Astrocyte of the hippocampus (primary cell): ENCODE measurements around the gene SORL1.
A peak's percentile ranks its signal among the peaks of the same experiment; 100 is the strongest.
"Not testable (repeated sequence)": the region's sequence is repeated elsewhere in the genome, so short reads cannot be mapped to it uniquely, and the experiment has no call there.

ENCODE experiments used
- DNase-seq: peaks from one replicate; pipeline ENCODE4 v3.0.0; 2011; ENCODE audit warnings: low read depth, low spot score

The SORL1 gene

DNA sequence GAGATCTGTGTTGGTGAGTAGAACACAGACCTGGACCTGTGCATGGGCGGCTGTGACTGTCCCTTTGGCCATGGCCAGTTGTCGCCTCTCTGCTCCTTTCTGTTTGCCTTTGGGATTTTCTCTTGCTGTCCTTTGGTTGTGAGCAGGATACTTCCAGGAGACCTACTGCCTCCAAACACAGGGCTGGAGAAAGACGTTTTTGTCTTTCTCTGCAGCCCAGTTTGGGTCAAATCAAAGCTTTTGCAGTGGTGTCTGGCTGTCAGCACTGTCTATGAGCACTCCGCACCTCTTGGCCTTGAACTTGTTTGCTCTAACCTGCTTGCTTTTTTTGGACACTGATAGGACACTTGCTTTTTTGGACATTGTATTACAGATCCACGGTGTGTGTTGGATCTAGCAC is 109.6 kb downstream of the SORL1 start:
- DNase-seq = no peak

DNA sequence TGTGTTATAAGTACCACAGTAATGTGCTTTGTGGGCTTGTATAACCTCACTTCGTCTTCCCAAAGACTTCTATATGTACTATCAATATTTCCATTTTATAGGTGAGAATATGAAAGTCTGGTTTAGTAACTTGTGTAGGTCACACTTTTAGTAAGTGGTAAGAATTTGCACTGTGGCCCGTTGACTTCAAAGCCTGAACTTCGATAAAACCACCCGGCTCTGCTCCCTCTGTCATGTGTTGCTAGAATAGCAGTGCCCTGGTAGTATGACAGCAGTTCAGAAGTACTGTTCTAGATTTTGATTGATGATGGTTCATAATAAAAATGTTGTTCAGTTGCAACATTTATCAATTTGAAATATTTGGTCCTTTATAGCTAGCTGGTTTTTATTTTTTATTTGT is 110.9 kb downstream of the SORL1 start:
- DNase-seq = no peak

DNA sequence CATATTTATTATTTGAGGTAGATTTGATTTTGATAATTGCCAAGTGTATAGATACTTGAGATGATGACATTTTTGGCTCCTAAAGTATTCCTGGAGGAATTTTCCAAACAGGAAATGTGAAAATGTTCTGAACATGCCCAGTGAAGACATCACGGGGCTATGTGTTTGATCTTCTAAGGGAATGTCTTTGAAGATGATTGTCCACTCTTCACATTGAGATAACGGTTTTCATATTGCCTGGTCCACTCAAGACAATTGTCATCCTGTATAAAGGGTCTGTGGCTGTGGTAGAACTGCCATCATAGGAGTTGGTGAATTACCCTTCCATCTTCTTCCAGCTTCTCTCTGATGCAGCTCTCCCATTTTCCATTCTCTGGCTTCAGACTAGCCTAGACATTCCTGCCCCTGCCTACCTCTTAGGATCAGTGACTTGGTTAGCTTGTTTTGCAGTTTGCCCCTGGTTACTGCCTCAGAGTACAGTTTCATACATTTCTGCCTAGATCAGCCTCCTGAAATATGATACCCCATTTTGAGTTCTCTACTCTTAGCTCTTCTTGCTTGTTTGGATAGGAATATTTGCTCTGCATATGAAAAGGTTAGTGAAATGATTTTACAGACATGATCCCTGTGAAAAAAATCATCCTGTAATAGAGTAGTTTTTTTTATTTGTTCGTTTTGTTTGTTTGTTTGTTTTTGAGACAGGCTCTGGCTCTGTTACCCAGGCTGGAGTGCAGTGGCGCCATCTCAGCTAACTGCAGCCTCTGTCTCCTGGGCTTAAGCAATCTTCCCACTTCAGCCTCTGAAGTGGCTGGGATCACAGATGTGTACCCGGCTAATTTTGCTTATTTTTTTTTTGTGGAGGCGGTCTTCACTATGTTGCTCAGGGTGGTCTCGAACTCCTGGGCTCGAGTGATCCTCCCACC is 112.0 kb downstream of the SORL1 start:
- DNase-seq = peak; percentile 27

DNA sequence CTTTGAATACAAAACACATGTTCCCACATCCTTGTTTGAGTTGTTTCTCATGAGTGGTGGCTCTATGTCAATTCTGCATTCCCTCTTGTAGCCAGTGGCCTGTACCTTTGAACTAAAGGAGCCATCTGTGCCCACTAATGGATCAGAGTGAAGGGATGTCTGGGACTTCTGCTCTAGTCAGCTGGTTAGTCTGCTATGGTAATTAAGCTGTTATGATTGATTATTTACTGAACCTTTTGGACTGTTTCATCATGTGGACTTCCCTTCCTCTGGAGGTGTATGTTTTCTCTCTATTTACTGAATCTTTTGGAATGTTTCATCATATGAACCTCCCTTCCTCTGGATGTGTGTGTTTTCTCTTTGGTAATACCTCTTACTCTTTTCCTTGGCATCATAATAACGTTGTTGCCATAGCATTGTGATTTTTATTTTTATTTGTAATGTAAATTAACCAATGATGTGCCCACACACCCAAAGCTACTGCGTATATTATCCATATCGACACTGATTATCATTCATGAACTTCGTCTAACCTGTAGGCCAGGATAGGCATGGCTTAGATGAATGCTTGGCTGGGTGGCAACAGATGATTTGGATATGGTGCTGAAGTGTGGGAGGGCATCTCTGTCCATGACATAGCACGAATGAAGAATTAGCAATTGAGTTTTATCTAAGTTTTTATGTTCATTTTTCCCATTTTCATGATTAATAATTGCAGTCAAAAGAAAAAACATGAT is 113.0 kb downstream of the SORL1 start:
- no peak for DNase-seq

DNA sequence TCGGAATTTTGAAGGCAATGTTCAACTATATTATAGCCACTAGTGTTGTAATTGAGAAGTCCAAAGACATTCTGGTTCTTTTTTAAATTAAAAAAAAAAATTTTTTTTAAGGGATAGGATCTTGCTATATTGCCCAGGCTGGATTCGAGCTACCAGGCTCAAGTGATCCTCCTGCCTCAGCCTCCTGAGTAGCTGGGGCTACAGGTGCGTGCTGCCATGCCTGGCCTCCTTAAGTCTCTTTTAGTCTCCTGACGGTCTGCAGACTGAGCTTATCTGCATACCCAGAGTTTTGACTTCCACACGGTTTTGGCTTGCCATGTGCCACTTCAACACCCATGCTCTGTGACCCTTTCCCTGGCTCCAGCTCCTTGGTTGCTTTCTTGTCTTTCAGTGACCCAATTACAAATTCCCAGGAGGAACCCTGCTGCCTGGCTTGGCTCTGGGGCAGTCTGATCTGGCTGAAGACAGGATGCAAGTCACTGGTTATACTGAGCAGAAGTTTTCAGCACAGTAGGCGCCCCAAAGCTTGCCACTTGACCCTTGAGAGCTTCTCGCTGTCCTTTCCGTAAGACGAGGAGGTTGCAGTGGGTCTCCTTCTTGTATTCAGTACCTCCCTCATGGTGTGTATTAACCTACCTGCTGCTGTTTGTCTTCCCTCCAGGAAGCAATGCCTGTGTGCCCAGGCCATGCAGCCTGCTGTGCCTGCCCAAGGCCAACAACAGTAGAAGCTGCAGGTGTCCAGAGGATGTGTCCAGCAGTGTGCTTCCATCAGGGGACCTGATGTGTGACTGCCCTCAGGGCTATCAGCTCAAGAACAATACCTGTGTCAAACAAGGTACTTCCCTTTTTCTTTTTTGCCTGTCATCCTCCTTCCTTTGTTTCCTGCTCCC is 114.4 kb downstream of the SORL1 start:
- DNase-seq = no peak

DNA sequence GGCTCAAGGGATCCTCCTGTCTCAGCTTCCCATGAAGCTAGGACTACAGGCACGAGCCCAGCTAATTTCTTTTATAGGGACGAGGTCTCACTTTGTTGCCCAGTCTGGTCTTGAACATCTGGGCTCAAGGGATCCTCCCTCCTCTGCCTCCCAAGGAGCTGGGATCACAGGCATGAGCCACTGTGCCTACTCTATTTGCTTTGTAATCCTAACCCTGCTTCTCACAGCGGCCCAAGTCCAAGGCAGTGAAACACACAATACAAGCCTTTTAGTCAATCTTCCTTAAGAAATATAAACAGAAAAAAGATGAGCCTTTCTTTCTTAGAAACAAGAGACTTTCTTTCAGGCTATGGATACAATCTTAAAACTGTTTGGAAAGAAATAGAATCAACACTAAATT is 115.9 kb downstream of the SORL1 start:
- DNase-seq = no peak

DNA sequence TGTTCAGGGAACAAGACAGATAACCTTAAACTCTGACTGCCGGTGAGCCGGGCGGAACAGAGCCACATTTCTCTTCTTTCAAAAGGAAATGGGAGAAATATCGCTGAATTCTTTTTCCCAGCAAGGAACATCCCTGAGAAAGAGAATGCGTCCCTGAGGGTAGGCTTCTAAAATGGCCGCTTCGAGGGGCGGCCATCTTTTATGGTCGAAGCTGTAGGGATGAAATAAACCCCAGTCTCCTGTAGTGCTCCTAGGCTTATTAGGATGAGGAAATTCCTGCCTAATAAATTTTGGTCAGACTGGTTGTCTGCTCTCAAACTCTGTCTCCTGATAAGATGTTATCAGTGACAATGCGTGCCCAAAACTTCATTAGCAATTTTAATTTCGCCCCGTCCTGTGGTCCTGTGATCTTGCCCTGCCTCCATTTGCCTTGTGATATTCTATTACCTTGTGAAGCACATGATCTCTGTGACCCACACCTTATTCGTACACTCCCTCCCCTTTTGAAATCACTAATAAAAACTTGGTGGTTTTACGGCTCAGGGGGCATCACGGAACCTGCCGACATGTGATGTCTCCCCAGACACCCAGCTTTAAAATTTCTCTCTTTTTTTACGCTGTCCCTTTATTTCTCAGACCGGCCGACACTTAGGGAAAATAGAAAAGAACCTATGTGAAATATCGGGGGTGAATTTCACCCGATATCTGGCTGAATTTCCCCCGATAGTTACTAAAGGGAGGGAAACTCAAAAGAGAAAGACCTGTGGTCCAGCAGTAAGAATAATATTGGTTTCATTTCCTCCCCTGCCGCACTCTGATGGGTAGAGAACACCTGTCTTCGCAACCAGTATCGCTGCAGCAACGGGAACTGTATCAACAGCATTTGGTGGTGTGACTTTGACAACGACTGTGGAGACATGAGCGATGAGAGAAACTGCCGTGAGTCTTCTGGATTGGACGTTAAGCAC is 117.5 kb downstream of the SORL1 start:
- not testable (repeated sequence) for DNase-seq

DNA sequence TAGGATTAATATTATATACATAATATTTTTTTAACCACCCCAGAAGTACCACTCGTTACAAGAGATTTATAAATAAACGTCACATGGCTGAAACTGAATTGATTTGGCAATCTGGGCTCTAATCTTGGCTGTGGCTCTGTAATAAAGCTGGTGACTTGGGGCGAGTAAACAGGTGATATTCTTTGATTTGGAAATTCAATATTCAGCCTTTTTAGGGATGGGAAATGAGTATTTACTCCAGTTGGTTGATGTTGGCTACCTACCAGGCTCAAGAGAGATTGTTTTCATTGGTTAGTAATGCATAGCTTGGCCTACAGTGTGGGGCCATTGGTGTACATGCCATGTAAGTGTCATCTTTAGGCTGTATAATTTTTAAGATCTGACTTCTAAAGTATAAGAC is 118.3 kb downstream of the SORL1 start:
- DNase-seq = no peak

DNA sequence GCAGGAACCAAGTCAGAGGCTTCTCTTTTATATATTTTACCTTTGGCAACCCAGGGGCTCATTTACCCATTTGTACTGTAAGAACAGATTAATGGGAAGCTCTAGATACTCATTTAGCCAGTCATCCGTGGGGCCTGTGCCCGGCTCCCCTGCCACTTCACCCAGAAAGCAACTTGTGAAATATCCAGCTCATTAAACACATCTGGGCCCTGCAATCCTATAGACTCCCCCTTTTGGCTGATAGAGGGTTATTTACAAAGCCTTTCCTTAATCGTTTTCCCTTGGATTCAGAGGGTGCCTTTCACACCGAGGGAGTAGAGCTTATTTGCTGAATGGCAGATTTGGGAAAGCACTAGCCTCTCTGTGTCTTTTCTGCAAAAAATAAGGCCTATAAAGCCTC is 119.4 kb downstream of the SORL1 start:
- DNase-seq = no peak

DNA sequence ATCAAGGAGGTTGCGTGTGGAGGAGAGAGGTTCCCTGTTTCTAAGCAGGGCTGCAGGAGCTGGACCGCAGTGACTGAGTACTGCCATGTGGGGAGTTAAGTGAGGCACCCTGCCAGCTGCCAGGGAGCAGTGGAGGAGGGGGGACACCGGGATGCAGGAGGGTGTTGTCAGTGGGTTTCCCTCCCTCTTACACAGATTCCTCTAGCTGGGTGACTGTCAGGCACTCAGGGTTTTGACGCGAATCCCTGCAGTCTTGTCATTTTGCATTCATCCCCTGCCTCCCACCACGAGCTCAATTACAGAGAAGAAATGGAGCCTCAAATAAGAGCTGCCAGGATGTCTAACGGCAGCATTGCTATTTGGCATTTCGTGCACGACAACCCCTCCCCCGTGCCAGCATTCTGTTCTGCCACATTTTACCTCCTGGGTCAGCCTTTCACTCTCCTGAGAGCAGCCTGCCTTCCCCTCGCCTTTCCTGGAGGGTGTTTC is 120.5 kb downstream of the SORL1 start:
- peak; percentile 56 for DNase-seq

DNA sequence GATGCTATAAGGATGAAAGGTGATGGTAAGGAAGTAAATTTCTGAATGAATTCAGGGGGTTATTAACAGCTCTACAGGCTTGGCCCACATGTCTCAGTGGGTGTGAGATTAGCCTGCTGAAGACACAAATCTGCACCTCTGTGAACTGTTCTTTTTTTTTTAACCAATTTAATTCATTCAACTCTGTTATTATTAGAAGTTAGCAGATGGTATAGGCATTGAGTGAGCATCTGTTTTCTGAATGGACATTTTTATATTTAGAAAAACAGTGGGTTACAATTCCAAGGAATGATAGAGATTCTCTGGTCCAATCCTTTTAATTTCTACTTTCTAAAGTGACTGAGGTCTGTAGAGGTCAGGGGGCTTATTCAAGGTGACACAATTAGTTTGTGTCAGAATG is 122.7 kb downstream of the SORL1 start:
- no peak for DNase-seq

DNA sequence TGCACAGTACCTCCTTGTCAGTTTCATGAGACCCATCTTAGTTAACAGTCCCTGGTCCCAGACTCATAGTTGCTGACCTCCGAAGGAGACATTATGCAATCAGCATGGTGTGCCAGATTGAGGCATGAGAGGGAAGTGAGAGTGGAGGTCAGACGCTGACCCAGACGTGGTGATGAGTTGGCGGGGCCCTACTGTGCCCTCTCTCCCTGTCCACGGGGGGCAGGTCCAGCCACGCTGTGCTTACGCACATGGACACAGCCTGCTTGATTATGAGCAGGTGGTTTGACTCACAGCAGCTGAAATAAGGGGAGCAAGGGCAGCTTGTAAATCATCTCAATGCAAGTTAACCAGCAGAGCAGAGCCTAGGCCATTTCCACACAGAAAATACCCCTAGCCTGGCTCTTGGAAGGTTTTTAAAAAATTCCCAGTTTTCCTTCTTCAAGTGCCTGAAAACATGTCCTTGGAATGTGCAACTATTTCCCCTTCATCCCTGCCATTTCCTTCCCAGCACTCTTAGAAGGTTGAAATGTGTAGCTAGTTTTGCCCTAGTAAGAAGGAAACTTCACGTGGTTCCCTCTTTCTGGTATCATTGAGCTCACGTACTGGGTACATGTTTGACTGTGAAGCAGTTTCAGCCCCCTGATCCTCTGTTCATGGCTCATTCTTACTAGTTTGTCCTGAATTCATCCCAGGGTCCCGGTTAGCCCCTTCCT is 123.3 kb downstream of the SORL1 start:
- no peak for DNase-seq

DNA sequence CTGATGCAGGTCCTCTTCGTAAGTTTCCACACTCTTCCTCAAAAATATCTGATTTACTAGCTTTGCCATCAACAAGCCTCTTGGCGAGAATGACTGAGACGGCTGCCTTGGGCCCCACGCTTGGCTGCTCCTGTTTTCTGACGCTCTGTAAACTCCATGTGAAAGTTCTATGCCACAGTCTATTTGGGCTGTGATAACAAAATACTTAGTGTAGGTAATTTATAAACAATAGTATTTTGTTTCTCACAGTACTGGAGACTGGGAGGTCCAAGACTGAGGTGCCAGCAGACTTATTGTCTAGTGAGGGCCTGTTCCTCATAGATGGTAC is 123.8 kb downstream of the SORL1 start:
- DNase-seq = no peak

DNA sequence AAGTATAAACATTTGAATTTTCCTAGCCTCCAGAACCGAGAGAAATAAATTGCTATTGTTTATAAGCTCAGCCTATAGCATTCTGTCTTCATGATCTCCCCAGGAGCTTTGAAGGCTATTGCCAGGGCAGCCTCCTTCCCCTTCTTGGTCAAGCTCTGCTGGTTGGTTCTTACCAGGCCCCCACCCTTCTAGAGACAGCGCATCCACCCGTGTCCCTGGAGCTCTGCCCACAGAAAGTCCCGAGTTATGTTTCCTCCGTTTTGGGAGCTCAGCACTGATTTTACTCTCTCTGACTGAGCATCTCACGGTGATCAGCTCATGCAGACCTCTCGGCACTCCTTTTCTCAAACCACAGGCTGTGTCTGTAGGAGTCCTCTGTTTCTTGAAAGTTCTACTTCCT is 124.4 kb downstream of the SORL1 start:
- no peak for DNase-seq

DNA sequence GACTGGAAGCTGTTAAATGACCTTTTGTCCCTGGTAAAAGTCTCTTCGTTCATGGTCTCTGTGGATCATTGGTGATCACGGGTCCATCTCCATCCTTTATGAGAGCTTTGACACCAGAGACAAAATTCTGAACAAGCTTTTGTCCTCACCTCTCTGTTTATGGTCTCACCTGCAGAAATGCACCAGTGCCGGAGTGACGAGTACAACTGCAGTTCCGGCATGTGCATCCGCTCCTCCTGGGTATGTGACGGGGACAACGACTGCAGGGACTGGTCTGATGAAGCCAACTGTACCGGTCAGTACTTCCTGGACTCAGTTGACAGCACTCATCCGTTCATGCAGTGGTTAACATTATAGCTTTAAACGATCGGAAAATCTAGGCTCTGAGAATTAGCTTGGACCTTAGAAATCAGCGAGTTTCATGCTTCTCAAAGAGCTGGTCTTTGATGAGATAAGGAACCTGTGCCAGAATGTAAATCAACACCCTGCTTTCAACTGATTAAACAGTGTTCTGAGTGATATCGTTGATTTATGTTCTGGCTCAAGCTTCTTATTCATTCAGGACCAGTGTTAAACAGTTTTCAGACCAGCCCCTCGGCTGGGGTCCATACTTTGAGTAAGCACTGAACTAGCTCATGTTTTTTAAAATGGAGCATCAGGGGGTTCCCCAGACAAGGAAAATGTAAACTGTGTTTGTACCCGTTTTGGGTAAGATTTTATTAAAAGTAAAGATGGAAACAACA is 125.2 kb downstream of the SORL1 start:
- DNase-seq = no peak

DNA sequence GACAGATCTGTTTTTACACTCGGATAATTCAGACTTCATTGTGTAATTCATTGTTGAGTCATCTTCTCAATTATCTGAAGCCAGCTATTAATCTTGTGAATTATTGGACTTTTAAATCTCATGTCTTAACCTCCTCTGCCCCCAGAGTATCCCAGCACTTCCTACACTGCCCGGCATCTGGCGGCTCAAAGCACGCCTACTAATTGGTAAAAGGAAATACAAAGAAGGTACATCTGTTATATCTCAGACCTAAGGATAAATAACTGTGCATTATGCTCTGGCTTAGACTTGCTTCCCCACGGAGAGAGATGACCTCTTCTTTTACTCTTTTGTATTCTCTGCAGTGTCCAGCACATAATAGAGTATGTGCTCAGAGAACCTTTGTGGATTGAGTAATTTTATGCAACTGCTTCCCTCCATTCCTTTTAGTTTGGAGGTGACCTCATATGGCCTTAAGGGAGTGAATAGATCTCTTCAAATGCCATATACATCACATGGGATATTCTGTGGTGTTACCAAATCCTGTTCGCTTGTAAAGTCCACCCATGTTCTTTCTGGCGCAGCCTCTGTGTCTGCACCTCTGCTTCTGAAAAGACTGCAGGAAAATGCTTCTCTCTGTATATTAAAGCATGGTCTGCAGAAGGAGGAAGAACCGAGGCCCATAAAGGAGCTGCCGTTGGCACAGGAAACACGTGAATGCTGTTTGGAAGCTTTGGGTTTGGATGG is 126.3 kb downstream of the SORL1 start:
- no peak for DNase-seq

DNA sequence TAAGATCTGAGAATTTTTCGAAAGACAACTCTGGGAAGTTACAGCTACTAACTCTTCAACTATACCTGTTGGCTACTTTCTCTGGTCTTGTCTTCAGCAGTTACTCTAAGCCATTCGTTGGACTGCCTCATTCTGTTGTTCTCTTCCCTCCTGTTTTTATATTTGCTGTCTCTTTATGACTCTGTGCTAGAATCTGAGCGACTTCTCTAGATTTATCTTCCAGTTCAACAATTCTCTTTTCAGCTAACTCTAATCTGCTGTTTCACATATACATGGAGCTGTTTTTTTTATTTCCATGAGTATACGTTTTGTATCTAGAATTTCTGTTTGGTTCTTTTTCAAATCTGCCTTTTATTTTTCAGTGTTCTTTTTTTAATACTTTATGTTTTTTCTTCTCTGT is 128.0 kb downstream of the SORL1 start:
- DNase-seq = no peak

DNA sequence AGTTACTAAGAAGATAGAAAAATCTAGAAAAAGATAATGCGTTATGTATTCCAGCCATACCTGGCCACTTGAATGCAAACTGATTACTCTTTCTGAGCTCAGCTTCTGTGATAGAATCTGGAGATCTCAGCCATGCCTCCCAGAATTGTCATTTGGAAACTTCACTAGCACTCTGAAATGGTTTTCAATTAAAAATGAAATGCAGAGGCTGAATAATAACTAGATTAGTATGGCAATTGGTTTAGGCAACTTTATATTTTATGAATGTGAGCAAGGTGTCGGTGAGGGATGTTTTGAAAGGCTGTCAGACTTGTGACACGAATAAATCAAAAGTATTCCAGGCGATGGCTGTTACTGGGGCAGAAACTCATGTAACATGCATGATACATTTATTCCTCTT is 129.5 kb downstream of the SORL1 start:
- DNase-seq = no peak

DNA sequence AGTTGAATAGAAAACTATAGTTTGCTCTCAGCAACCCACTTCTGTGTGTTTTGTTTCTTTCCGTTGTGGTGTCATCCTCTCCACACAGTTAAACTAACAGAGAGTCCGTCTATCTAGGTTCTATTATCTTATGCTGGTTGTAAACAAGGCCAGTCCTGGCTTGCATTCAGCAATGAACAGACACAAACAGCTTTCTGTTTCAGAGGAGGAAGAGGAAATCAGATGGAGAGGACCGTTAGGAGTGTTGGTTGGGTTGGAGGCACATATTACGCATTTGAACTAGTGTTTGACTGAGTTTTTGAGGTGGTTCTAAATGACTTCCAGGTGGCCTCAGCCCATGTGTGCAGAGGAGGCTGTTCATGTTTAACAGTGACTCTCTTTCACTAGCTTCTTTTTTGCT is 130.2 kb downstream of the SORL1 start:
- no peak for DNase-seq
